ENCODE data around the gene ZNF263.

- TF ChIP-seq MAX (IDR thresholded peaks at IDR 0.05) (no peak), EGR1 (IDR thresholded peaks at IDR 0.05; ENCODE audit: low read depth in 2 of 2) (no peak), TAF1 (conservative IDR thresholded peaks at IDR 0.05) (no peak), REST (IDR thresholded peaks at IDR 0.05) (no peak), ATF3 (IDR thresholded peaks at IDR 0.05) (no peak), SP1 (IDR thresholded peaks at IDR 0.05) (no peak)
- TF ChIP-seq, protein P1, sequence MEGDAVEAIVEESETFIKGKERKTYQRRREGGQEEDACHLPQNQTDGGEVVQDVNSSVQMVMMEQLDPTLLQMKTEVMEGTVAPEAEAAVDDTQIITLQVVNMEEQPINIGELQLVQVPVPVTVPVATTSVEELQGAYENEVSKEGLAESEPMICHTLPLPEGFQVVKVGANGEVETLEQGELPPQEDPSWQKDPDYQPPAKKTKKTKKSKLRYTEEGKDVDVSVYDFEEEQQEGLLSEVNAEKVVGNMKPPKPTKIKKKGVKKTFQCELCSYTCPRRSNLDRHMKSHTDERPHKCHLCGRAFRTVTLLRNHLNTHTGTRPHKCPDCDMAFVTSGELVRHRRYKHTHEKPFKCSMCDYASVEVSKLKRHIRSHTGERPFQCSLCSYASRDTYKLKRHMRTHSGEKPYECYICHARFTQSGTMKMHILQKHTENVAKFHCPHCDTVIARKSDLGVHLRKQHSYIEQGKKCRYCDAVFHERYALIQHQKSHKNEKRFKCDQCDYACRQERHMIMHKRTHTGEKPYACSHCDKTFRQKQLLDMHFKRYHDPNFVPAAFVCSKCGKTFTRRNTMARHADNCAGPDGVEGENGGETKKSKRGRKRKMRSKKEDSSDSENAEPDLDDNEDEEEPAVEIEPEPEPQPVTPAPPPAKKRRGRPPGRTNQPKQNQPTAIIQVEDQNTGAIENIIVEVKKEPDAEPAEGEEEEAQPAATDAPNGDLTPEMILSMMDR (IDR thresholded peaks at IDR 0.05; ENCODE audit: low read depth, low read length, missing input control) = no peak
Observed at GRCh38 chr16:3241761-3242160, 41.5 kb upstream of the ZNF263 start.
